GM12878 (cell line): Measurements from ENCODE around the gene ADGRG1. TPM values are rescaled to one million over a fixed set of nuclear protein-coding genes. Genes with fewer than 3 reads are reported as not detected.

ENCODE experiments used
- ATAC-seq: fragments of 200-7000 bp; cut with Tn5 transposase; 3 replicates; pipeline ENCODE4 v1.9.1; 2020; ENCODE audit warnings: mild to moderate bottlenecking, moderate library complexity
- BruUV-seq: library from RNA; stranded (reverse); fragments of 400-500 nt; replicated peaks from 2 replicates; lab custom pipeline; 2021; lab: Mats Ljungman, UMichigan
- CTCF ChIA-PET: fragments of 300-600 bp; sonication (Branson Sonifier 250); formaldehyde crosslinking; extraction: SDS; loops from one replicate; lab custom pipeline; 2021; ENCODE audit warnings: inconsistent platforms; lab: Yijun Ruan, JAX
- POLR2A ChIA-PET: fragments of 350-600 bp; formaldehyde crosslinking; extraction: SDS; loops from one replicate; lab custom pipeline; 2021; ENCODE audit warnings: inconsistent platforms; lab: Charles Lee
- RAD21 ChIA-PET: fragments of 300-600 bp; sonication (Branson Sonifier 250); formaldehyde crosslinking; loops from one replicate; lab custom pipeline; 2023; ENCODE audit warnings: antibody characterized with exemption; ENCODE audit not compliant: unreplicated experiment; lab: Charles Lee
- SMC1A ChIA-PET: fragments of 300-600 bp; sonication (Branson Sonifier 250); formaldehyde crosslinking; loops from one replicate; lab custom pipeline; 2023; ENCODE audit not compliant: unreplicated experiment, uncharacterized antibody; lab: Charles Lee
- DNase-seq: peaks from one replicate; pipeline ENCODE4 v3.0.0-alpha.2; 2011; ENCODE audit warnings: low read depth, low spot score
- FAIRE-seq: peaks from 3 replicates; lab custom pipeline; 2011; peaks lifted over from hg19 to GRCh38; lab: Jason Lieb, UNC
- H2AFZ ChIP-seq: 2 replicates; pipeline ENCODE4 v1.6.0; 2011; ENCODE audit warnings: low read depth, low read length, control low read depth; ENCODE audit not compliant: control insufficient read depth
- H3K27ac ChIP-seq: 2 replicates; pipeline ENCODE4 v1.5.1; 2011; ENCODE audit warnings: control low read depth; ENCODE audit not compliant: control insufficient read depth, insufficient read depth
- H3K27me3 ChIP-seq, 2 experiments: replicated peaks in 1 of 2; 2 replicates each; pipeline versions ENCODE4 v1.6.0 to v1.6.1; 2011; ENCODE audit warnings: low read length in 1 of 2; ENCODE audit not compliant: control insufficient read depth in 2 of 2, insufficient read depth in 2 of 2
- H3K36me3 ChIP-seq, 2 experiments: 2 replicates each; pipeline ENCODE4 v1.5.1; 2011; ENCODE audit warnings: low read length in 1 of 2; ENCODE audit not compliant: control insufficient read depth in 2 of 2, insufficient read depth in 2 of 2
- H3K4me1 ChIP-seq: 2 replicates; pipeline ENCODE4 v1.6.1; 2011; ENCODE audit warnings: mild to moderate bottlenecking, low read length, moderate library complexity, mixed read lengths; ENCODE audit not compliant: control insufficient read depth, insufficient read depth
- H3K4me2 ChIP-seq: 2 replicates; pipeline ENCODE4 v1.6.0; 2011; ENCODE audit warnings: control low read depth; ENCODE audit not compliant: control insufficient read depth, insufficient read depth
- H3K4me3 ChIP-seq: fragments of 200-600 bp; sonication (generic); 2 replicates; pipeline ENCODE4 v1.5.1; 2016
- H3K79me2 ChIP-seq: 2 replicates; pipeline ENCODE4 v1.6.0; 2011; ENCODE audit warnings: low read length; ENCODE audit not compliant: control insufficient read depth, insufficient read depth
- H3K9ac ChIP-seq: 2 replicates; pipeline ENCODE4 v1.8.0; 2011; ENCODE audit warnings: low read length, control low read depth, mixed read lengths; ENCODE audit not compliant: control insufficient read depth, insufficient read depth
- H3K9me3 ChIP-seq: replicated peaks from 3 replicates; pipeline ENCODE4 v1.5.1; 2011; ENCODE audit warnings: mild to moderate bottlenecking, low read length; ENCODE audit not compliant: control insufficient read depth, insufficient read depth
- H4K20me1 ChIP-seq: 2 replicates; pipeline ENCODE4 v1.6.0; 2011; ENCODE audit not compliant: control insufficient read depth, insufficient read depth
- BCL3 ChIP-seq: IDR thresholded peaks from 2 replicates; pipeline ENCODE4 v1.6.1; 2011; ENCODE audit warnings: borderline replicate concordance, low read depth, mild to moderate bottlenecking, moderate library complexity, low read length; ENCODE audit not compliant: insufficient read depth, poor library complexity, severe bottlenecking
- CBX5 ChIP-seq: sonication (generic); IDR thresholded peaks from 2 replicates; pipeline ENCODE4 v1.6.1; 2016; ENCODE audit warnings: low read depth, moderate library complexity, mild to moderate bottlenecking, inconsistent platforms
- CEBPB ChIP-seq, 2 experiments: fragments of 150-350 bp in 1 of 2; IDR thresholded peaks; 2 replicates each; pipeline ENCODE4 v1.6.1; 2012 to 2014; ENCODE audit warnings: low read depth in 2 of 2, low read length in 2 of 2, borderline replicate concordance in 1 of 2, inconsistent platforms in 1 of 2
- CREM ChIP-seq: IDR thresholded peaks from 2 replicates; pipeline ENCODE4 v1.6.1; 2014; ENCODE audit warnings: antibody characterized with exemption, low read depth
- ESRRA ChIP-seq: IDR thresholded peaks from 2 replicates; pipeline ENCODE4 v1.6.1; 2012; ENCODE audit warnings: mild to moderate bottlenecking, low read length, improper control_type of control experiment
- ETV6 ChIP-seq, 2 experiments: fragments of 450-650 bp in 1 of 2; IDR thresholded peaks in 1 of 2; conservative IDR thresholded peaks in 1 of 2; 2 replicates each; pipeline ENCODE4 v1.6.1; 2014; ENCODE audit warnings: antibody characterized with exemption in 1 of 2, borderline replicate concordance in 1 of 2, low read depth in 1 of 2, mild to moderate bottlenecking in 1 of 2, moderate library complexity in 1 of 2
- FOS ChIP-seq: IDR thresholded peaks from 3 replicates; pipeline ENCODE4 v1.6.1; 2011; ENCODE audit warnings: borderline replicate concordance; ENCODE audit not compliant: insufficient read length; ENCODE audit errors: extremely low read depth
- HDAC2 ChIP-seq: fragments of 200-600 bp; sonication (generic); IDR thresholded peaks from 2 replicates; pipeline ENCODE4 v1.6.1; 2017
- IKZF1 ChIP-seq: fragments of 450-650 bp; conservative IDR thresholded peaks from 2 replicates; pipeline ENCODE4 v1.6.1; 2017; ENCODE audit warnings: antibody characterized with exemption, mild to moderate bottlenecking
- IRF3 ChIP-seq: fragments of 450-650 bp; IDR thresholded peaks from 2 replicates; pipeline ENCODE4 v1.6.1; 2014; ENCODE audit warnings: mild to moderate bottlenecking
- MYB ChIP-seq: fragments of 150-350 bp; IDR thresholded peaks from 2 replicates; pipeline ENCODE4 v1.6.1; 2014; ENCODE audit warnings: mild to moderate bottlenecking, low read depth, low read length, borderline replicate concordance
- NFYA ChIP-seq: IDR thresholded peaks from 2 replicates; pipeline ENCODE4 v1.6.1; 2011; ENCODE audit warnings: low read depth, mild to moderate bottlenecking, low read length, improper control_type of control experiment, borderline replicate concordance
- RBBP5 ChIP-seq: fragments of 200-600 bp; sonication (generic); conservative IDR thresholded peaks from 2 replicates; pipeline ENCODE4 v1.6.1; 2016
- STAT1 ChIP-seq: fragments of 450-650 bp; conservative IDR thresholded peaks from 2 replicates; pipeline ENCODE4 v1.6.1; 2014; ENCODE audit warnings: antibody characterized with exemption, mild to moderate bottlenecking
- TBL1XR1 ChIP-seq: IDR thresholded peaks from 2 replicates; pipeline ENCODE4 v1.6.1; 2012; ENCODE audit warnings: low read depth, low read length, improper control_type of control experiment
- TCF3 ChIP-seq: IDR thresholded peaks from 2 replicates; pipeline ENCODE4 v1.6.1; 2012; ENCODE audit warnings: low read depth, mild to moderate bottlenecking, low read length, borderline replicate concordance; ENCODE audit not compliant: insufficient read depth
- WRNIP1 ChIP-seq: IDR thresholded peaks from 2 replicates; pipeline ENCODE4 v1.6.1; 2011; ENCODE audit warnings: low read depth, low read length, improper control_type of control experiment, borderline replicate concordance
- ZBTB33 ChIP-seq: fragments of 450-650 bp; IDR thresholded peaks from 2 replicates; pipeline ENCODE4 v1.6.1; 2017; ENCODE audit warnings: mild to moderate bottlenecking
- WGBS: methylation state at CpG from one replicate; pipeline ENCODE4 v1.1.6; 2016; ENCODE audit warnings: low lambda C conversion rate; ENCODE audit not compliant: insufficient replicate concordance, insufficient coverage; ENCODE audit errors: missing lambda C conversion rate; 5-methylcytosine and 5-hydroxymethylcytosine counted together
- in situ Hi-C: fragments of 300-500 bp; cut with MboI; formaldehyde crosslinking; loops from 9 replicates; pipeline ENCODE4 v1.14.3; 2018; ENCODE audit warnings: mixed read lengths
- intact Hi-C: fragments of 100-400 bp; cut with micrococcal nuclease; formaldehyde crosslinking; loops from one replicate; pipeline ENCODE4 v1.14.2; 2022; ENCODE audit not compliant: unreplicated experiment
- polyA plus RNA-seq, 11 experiments: library from polyadenylated mRNA; depleted of rRNA in 4 of 11; unstranded in 6 of 11; stranded (reverse) in 5 of 11; fragments of >200 nt; fragmentation: Nextera tagmentation in 4 of 11; fragmentation: Illumina TruSeq in 1 of 11; extraction: Ambion mirVana in 4 of 11; extraction: Trizol in 1 of 11; gene quantifications; 1 replicate in 1 of 11; 2 replicates in 10 of 11; pipeline versions ENCODE4 v1.2.1 to v1.2.3, GENCODE V29; 2011 to 2016; ENCODE audit warnings: inconsistent platforms in 2 of 11, missing spikeins in 2 of 11, low read depth in 1 of 11
- total RNA-seq, 4 experiments: library from RNA; depleted of rRNA in 3 of 4; stranded (reverse); fragments of >200 nt in 3 of 4; fragmentation: Illumina TruSeq in 1 of 4; extraction: Trizol in 1 of 4; gene quantifications; 2 replicates each; pipeline versions ENCODE4 v1.2.1 to v1.2.3, GENCODE V29; 2013 to 2021

The ADGRG1 gene
- total and polyA plus RNA-seq, 10 of the 15 experiments (the other 5 are each of a cell fraction or from before 2014, with no cell fraction given): 0.07 to 2.0 (median 0.75) TPM

DNA sequence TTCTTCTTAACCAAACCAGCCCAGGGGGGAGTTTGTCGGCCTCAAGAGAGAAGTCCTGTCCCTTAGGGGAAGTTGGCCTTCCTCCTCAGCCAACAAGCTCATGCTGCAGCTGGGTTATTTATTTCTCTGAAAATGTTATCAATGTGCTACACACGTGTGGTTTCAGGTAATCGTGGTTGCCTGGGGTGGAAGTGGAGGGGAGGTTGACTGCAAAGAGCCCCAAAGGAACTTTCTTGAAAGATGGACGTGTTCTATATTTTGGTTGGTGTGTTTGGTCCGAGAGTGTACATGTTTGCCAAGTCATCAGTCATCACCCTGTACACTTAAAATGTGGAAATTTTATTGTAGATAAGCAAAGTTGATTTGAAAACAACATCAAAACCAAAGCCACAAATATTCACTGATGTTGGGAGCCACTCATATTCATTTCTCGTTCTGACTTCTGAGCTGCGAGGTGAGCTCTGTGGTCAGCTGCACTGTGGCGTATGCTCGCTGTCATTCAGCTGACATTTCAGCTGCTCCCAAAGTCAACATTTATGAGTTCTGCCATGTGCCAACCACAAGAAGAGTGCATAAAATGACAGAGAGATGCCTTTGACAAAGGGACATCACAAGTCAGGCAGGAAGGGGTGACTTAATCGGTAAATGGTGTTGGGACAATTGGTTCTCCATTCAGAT, 26.5 kb upstream of the ADGRG1 start:
- no peaks in the 10 kb centered on the region for H3K79me2 ChIP-seq
- no peaks in the 10 kb centered on the region for H3K9me3 ChIP-seq
- peak overlapping the region; percentile 83 for H3K4me2 ChIP-seq
- FAIRE-seq: peak; percentile 85
- peaks cover 31% of the 10 kb centered on the region for H3K4me1 ChIP-seq
- peak overlapping the region; percentile 66 for H2AFZ ChIP-seq
- intact Hi-C loops (loop anchor here (1.0 to 10.0 kb wide), 3 partner anchors 11 to 257 kb away; partner anchors contain the start of gene KATNB1), in situ Hi-C loops (loop anchor here (5.0 kb wide), 1 partner anchor 40 kb away; no protein-coding TSS in a partner anchor)
- under 1% methylated on average over 10 of the region's 10 CpGs for WGBS
- H3K27me3 ChIP-seq: no peaks in the 10 kb centered on the region
- peak overlapping the region; percentile 79 for H3K27ac ChIP-seq
- H3K4me3 ChIP-seq: peak overlapping the region; percentile 8; the same call in 1 of the 2 replicates
- ChIA-PET CTCF (interaction anchor here (0.6 to 14.8 kb wide), 18 partner anchors 7 to 350 kb away, joined by 3 to 210 read pairs (median 8); partner anchors contain the start of genes ADGRG5 and CCDC102A), SMC1A (interaction anchor here (0.5 to 8.5 kb wide), 19 partner anchors 8 to 669 kb away, joined by 3 to 126 read pairs (median 5); partner anchors contain the start of genes ADGRG5, CCDC102A and KATNB1), RAD21 (interaction anchor here (0.9 to 4.8 kb wide), 19 partner anchors 9 to 224 kb away, joined by 3 to 88 read pairs (median 5); partner anchors contain the start of genes ADGRG5, CCDC102A and KATNB1), POLR2A (interaction anchor here (0.9 to 3.6 kb wide), 6 partner anchors 8 to 60 kb away, joined by 4 to 32 read pairs (median 7); partner anchors contain the start of gene ADGRG5)
- peak; percentile 83 for ATAC-seq
- peak overlapping the region; percentile 47; the same call in 1 of the 2 replicates for H3K9ac ChIP-seq
- BruUV-seq: no TSS peak
- no peaks in the 10 kb centered on the region for H3K36me3 ChIP-seq
- DNase-seq: peak; percentile 93
- no peaks in the 10 kb centered on the region for H4K20me1 ChIP-seq
- peak; percentile 91 for TF ChIP-seq TCF3
- TF ChIP-seq BCL3: no peak
- no peak for TF ChIP-seq RBBP5
- TF ChIP-seq IRF3: no peak
- TF ChIP-seq ETV6 (conservative IDR thresholded peaks at IDR 0.05 in 1 of 2, IDR thresholded peaks at IDR 0.05 in 1 of 2; ENCODE audit: borderline replicate concordance in 1 of 2, low read depth in 1 of 2): peak in 1 of 2 experiments; percentile 77; a peak in 2 of 4 replicates
- no peak for TF ChIP-seq FOS
- peak; percentile 80 for TF ChIP-seq IKZF1
- TF ChIP-seq WRNIP1: no peak
- no peak for TF ChIP-seq ESRRA
- TF ChIP-seq NFYA: no peak
- peak; percentile 81; the same call in 1 of the 2 replicates for TF ChIP-seq CBX5
- no peak for TF ChIP-seq STAT1
- TF ChIP-seq TBL1XR1: no peak
- TF ChIP-seq ZBTB33: no peak
- TF ChIP-seq CEBPB (IDR thresholded peaks at IDR 0.05; ENCODE audit: borderline replicate concordance in 1 of 2, low read depth in 2 of 2, low read length in 2 of 2): peak in 1 of 2 experiments; percentile 78; a peak in 1 of 4 replicates
- no peak for TF ChIP-seq HDAC2
- no peak for TF ChIP-seq MYB
- TF ChIP-seq CREM: peak; percentile 91
